Adrenal gland (tissue), 12 donors: ENCODE data around the gene EFEMP1. TPM values are rescaled to one million over a fixed set of nuclear protein-coding genes. Genes with fewer than 3 reads are reported as not detected.
A peak's percentile ranks its signal among the peaks of the same experiment; 100 is the strongest.

Experiments used
- DNase-seq, 7 donors: peaks; one replicate each; pipeline ENCODE4 v3.0.0-alpha.2; 2019 to 2020
- H3K27ac ChIP-seq, 5 donors: fragments of 200-600 bp; sonication (generic) in 4 of 5; 1 replicate in 3 of 5; 2 replicates in 2 of 5; pipeline versions ENCODE4 v1.5.1 to v1.8.0; 2016 to 2020; ENCODE audit warnings: mild to moderate bottlenecking in 1 of 5
- H3K27me3 ChIP-seq: fragments of 200-600 bp; 2 replicates; pipeline ENCODE4 v1.8.0; 2021
- H3K36me3 ChIP-seq, 2 donors: fragments of 200-600 bp; replicated peaks in 1 of 2; 1 replicate in 1 of 2; 2 replicates in 1 of 2; pipeline versions ENCODE4 v1.5.1 to v1.8.0; 2018 to 2022
- H3K4me1 ChIP-seq, 2 donors: fragments of 200-600 bp; replicated peaks in 1 of 2; 1 replicate in 1 of 2; 2 replicates in 1 of 2; pipeline versions ENCODE4 v1.5.1 to v1.8.0; 2018 to 2021
- H3K4me3 ChIP-seq, 4 donors: fragments of 200-600 bp; sonication (generic) in 3 of 4; one replicate each; pipeline ENCODE4 v1.5.1; 2016 to 2018
- H3K9me3 ChIP-seq, 3 donors: fragments of 200-600 bp; sonication (generic) in 1 of 3; replicated peaks in 1 of 3; 1 replicate in 2 of 3; 2 replicates in 1 of 3; pipeline versions ENCODE4 v1.5.1 to v1.8.0; 2016 to 2021
- POLR2A ChIP-seq, 2 donors: fragments of 450-650 bp; IDR thresholded peaks; one replicate each; pipeline ENCODE4 v1.6.1; 2017; ENCODE audit warnings: antibody characterized with exemption in 2 of 2, mild to moderate bottlenecking in 2 of 2, moderate library complexity in 1 of 2
- WGBS, 4 donors: extraction: QIAGEN DNeasy Blood & Tissue Kit in 2 of 4; methylation state at CpG; one replicate each; pipeline versions ENCODE4 v1.1.5 to v1.1.7; 2013 to 2017; 5-methylcytosine and 5-hydroxymethylcytosine counted together
- intact Hi-C, 2 donors: fragments of 100-400 bp; cut with DNase I; formaldehyde crosslinking; loops; one replicate each; pipeline versions ENCODE4 v1.14.1 to v1.15.0; 2022 to 2023
- polyA plus RNA-seq, 3 donors: library from polyadenylated mRNA; stranded (reverse); fragments of 200-250 nt in 2 of 3; fragments of 350-450 nt in 1 of 3; fragmentation: Illumina TruSeq in 1 of 3; extraction: RNeasy Lipid Tissue Mini Kit (QIAGEN cat#74804) in 1 of 3; gene quantifications; one replicate each; pipeline ENCODE4 v1.2.3, GENCODE V29; 2013 to 2014
- total RNA-seq, 9 donors: library from RNA; depleted of rRNA in 4 of 9; stranded (reverse); fragments of >200 nt in 4 of 9; fragments of 120-200 nt in 1 of 9; fragmentation: NEBNext Ultra II Directional in 1 of 9; extraction: Animal tissue kit (Norgen Biotek cat#: 25700) in 1 of 9; gene quantifications; one replicate each; pipeline versions ENCODE4 v1.1.0 to v1.2.4, GENCODE V29; 2013 to 2023
- TF ChIP-seq, protein P1 (sequence below), 6 experiments: fragments of 450-650 bp in 4 of 6; fragments of 200-600 bp in 2 of 6; sonication (generic) in 1 of 6; IDR thresholded peaks; 1 replicate in 5 of 6; 2 replicates in 1 of 6; pipeline versions ENCODE4 v1.5.1 to v1.8.0; 2016 to 2021; ENCODE audit warnings: antibody characterized with exemption in 6 of 6, mild to moderate bottlenecking in 2 of 6, moderate library complexity in 1 of 6
- donor health status: healthy with polysubstance abuse.
- donor health status: Bipolar disorder and iron deficiency.
- donor health status: DM: yes; HTN: yes; CAD: no.
- donor health status: DM: no; HTN: no; CAD: no.
- donor health status: DM: no; HTN: no; CAD: no.
- donor health status: DM: yes; HTN: yes; CAD: no.

EFEMP1 gene
- total and polyA plus RNA-seq, 12 donors = 3.9 to 430 (median 124) TPM

DNA sequence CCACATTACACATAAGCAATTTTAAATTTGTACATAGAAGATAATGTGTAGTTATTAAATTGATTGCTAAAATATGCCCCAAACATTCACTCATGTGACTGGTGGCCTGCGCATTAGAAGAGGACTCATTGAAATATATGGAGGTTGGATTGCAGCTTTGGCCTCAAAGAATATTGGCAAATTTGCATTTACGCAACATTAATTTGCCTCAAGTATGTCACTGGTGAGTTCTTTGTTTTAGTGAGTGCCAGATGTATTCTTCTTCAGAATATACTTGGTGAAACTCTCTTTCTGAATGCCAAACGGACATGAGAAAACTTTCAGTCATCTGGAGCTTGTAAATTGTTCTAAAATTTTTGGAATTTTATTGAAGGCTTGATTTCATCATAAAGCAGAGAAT is 5.9 kb upstream of the EFEMP1 start:
- DNase-seq = no peak
- Histone ChIP-seq H3K27ac (no peak overlapping the region), H3K4me1 (no peaks in the 10 kb centered on the region), H3K36me3 (no peaks in the 10 kb centered on the region), H3K27me3 (peaks cover 50% of the 10 kb centered on the region), H3K4me3 (no peak overlapping the region), H3K9me3 (no peaks in the 10 kb centered on the region)
- TF ChIP-seq, protein P1, sequence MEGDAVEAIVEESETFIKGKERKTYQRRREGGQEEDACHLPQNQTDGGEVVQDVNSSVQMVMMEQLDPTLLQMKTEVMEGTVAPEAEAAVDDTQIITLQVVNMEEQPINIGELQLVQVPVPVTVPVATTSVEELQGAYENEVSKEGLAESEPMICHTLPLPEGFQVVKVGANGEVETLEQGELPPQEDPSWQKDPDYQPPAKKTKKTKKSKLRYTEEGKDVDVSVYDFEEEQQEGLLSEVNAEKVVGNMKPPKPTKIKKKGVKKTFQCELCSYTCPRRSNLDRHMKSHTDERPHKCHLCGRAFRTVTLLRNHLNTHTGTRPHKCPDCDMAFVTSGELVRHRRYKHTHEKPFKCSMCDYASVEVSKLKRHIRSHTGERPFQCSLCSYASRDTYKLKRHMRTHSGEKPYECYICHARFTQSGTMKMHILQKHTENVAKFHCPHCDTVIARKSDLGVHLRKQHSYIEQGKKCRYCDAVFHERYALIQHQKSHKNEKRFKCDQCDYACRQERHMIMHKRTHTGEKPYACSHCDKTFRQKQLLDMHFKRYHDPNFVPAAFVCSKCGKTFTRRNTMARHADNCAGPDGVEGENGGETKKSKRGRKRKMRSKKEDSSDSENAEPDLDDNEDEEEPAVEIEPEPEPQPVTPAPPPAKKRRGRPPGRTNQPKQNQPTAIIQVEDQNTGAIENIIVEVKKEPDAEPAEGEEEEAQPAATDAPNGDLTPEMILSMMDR (IDR thresholded peaks at IDR 0.05) = no peak
- no peak for TF ChIP-seq POLR2A (IDR thresholded peaks at IDR 0.05)
- WGBS, 4 donors = 85 to 86% (median 85%) methylated on average over 3 of the region's 3 CpGs
- intact Hi-C loops = no loop called here

DNA sequence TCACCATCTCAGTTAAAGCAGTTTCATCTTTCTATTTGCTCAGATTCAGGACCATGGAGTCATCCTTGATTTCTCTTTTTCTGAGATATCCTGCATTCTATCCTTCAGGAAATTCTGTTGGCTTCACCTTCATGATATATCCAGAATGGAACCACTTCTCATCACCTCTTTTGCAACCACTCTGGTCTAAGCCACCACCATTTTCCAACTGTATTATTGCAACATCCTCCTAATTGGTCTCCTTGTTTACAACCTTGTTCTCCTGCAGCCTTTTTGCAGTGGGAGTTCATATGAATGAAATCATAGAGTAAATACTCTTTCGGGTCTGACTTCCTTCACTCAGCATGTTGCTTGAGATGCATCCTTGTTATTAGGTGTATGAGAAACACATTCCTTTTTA is 3.4 kb upstream of the EFEMP1 start:
- H3K9me3 ChIP-seq = no peaks in the 10 kb centered on the region
- H3K4me3 ChIP-seq = no peak overlapping the region
- H3K4me1 ChIP-seq = peaks cover 6 to 7% of the 10 kb centered on the region in 2 donors
- 79 to 85% (median 82%) methylated on average over 1 of the region's 1 CpG for WGBS, 4 donors
- no peaks in the 10 kb centered on the region for H3K36me3 ChIP-seq
- H3K27ac ChIP-seq = no peak overlapping the region
- no peak for TF ChIP-seq POLR2A (IDR thresholded peaks at IDR 0.05)
- TF ChIP-seq, protein P1 (IDR thresholded peaks at IDR 0.05) = no peak
- no peak for DNase-seq
- intact Hi-C loops = no loop called here
- H3K27me3 ChIP-seq = peaks cover 70% of the 10 kb centered on the region

DNA sequence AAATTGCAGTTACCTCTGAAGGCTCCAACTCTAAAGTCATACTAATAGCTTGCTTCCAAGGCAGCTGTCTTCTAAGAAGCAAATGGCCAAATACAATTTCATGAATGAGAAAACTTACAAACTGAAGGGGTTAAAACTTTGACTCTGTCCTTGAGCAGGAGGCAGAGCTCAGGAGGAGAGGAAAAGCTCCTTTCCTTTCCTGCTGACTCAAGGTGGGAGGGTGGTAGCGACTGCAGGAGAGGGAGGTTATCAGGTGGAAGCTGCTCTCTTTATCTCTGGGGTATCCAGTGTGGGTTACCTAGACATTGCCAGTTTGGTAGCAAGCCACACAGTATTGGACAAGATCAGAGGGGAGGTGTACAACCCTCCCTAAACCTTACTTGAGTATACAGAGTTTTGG is 2.7 kb upstream of the EFEMP1 start:
- H3K27ac ChIP-seq = no peak overlapping the region
- H3K4me3 ChIP-seq = no peak overlapping the region
- peaks cover 64% of the 10 kb centered on the region for H3K27me3 ChIP-seq
- intact Hi-C loops = no loop called here
- TF ChIP-seq, protein P1 (IDR thresholded peaks at IDR 0.05) = no peak
- TF ChIP-seq POLR2A (IDR thresholded peaks at IDR 0.05) = no peak
- H3K36me3 ChIP-seq = no peaks in the 10 kb centered on the region
- no peak for DNase-seq
- H3K4me1 ChIP-seq = peaks cover 6 to 7% of the 10 kb centered on the region in 2 donors
- 7 to 35% (median 23%) methylated on average over 1 of the region's 1 CpG for WGBS, 4 donors
- no peaks in the 10 kb centered on the region for H3K9me3 ChIP-seq

DNA sequence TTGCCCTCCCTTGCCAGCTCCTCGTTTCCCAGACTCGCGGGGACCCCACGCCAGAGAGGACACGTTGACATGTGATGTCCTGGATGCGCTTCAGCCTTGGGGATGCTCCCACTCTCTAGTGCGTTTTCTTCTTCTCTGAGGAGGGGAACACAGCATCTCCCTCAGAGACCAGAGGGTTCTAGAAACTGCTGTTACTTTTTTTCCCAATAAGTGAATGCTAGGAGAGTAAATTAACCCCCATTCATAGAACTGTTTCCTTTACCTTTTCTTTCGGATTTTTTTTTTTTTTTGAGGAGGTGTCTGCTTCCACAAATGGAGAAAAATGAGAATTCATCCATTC is 370 bp upstream of the EFEMP1 start:
- no peak for DNase-seq
- peaks cover 55% of the 10 kb centered on the region for H3K27me3 ChIP-seq
- H3K4me1 ChIP-seq = peaks cover 6 to 7% of the 10 kb centered on the region in 2 donors
- H3K4me3 ChIP-seq = peak overlapping the region in 2 of 4 donors; percentile 13 to 69
- 2 to 6% (median 4%) methylated on average over 3 to 8 of the region's 8 CpGs for WGBS, 4 donors
- no peaks in the 10 kb centered on the region for H3K9me3 ChIP-seq
- no peaks in the 10 kb centered on the region for H3K36me3 ChIP-seq
- TF ChIP-seq, protein P1 (IDR thresholded peaks at IDR 0.05) = no peak
- TF ChIP-seq POLR2A (IDR thresholded peaks at IDR 0.05) = no peak
- H3K27ac ChIP-seq = peak overlapping the region in 1 of 5 donors; percentile 61
- intact Hi-C loops = no loop called here
